Stomach smooth muscle (tissue), 2 donors: ENCODE data around the gene GAA.

Experiments used
- H3K27ac ChIP-seq: one replicate; pipeline ENCODE4 v1.7.0; 2013; ENCODE audit warnings: mild to moderate bottlenecking, low read length, inconsistent platforms
- H3K27me3 ChIP-seq, 2 donors: one replicate each; pipeline ENCODE4 v1.7.0; 2013; ENCODE audit warnings: low read length in 2 of 2; ENCODE audit not compliant: insufficient read depth in 2 of 2, control insufficient read depth in 1 of 2
- H3K36me3 ChIP-seq, 2 donors: one replicate each; pipeline ENCODE4 v1.7.0; 2013; ENCODE audit warnings: low read length in 2 of 2; ENCODE audit not compliant: control insufficient read depth in 2 of 2, insufficient read depth in 2 of 2
- H3K4me1 ChIP-seq: one replicate; pipeline ENCODE4 v1.7.0; 2013; ENCODE audit warnings: low read length; ENCODE audit not compliant: control insufficient read depth, insufficient read depth
- H3K4me3 ChIP-seq, 2 donors: one replicate each; pipeline ENCODE4 v1.7.0; 2013; ENCODE audit warnings: low read length in 2 of 2
- H3K9ac ChIP-seq, 2 donors: one replicate each; pipeline ENCODE4 v1.7.0; 2013; ENCODE audit warnings: low read length in 2 of 2, mild to moderate bottlenecking in 1 of 2
- H3K9me3 ChIP-seq, 2 donors: one replicate each; pipeline ENCODE4 v1.7.0; 2013; ENCODE audit warnings: low read length in 2 of 2; ENCODE audit not compliant: control insufficient read depth in 2 of 2
- donor health status: healthy.
- donor health status: Pancreatic carcinoma.

Gene GAA

GRCh38 chr17:80130992-80131391 is 29.6 kb downstream of the GAA start:
- Histone ChIP-seq H3K4me1 (no peaks in the 10 kb centered on the region), H3K36me3 (peaks cover 14 to 26% of the 10 kb centered on the region in 2 donors), H3K27me3 (peaks cover 2 to 3% of the 10 kb centered on the region in 2 donors), H3K9me3 (no peaks in the 10 kb centered on the region), H3K4me3 (no peak overlapping the region), H3K27ac (no peak overlapping the region), H3K9ac (no peak overlapping the region)

GRCh38 chr17:80132906-80133625 is 31.7 kb downstream of the GAA start:
- Histone ChIP-seq H3K27ac (no peak overlapping the region), H3K27me3 (no peaks in the 10 kb centered on the region), H3K36me3 (peaks cover 31 to 43% of the 10 kb centered on the region in 2 donors), H3K9me3 (no peaks in the 10 kb centered on the region), H3K4me1 (no peaks in the 10 kb centered on the region), H3K9ac (no peak overlapping the region), H3K4me3 (no peak overlapping the region)

DNA sequence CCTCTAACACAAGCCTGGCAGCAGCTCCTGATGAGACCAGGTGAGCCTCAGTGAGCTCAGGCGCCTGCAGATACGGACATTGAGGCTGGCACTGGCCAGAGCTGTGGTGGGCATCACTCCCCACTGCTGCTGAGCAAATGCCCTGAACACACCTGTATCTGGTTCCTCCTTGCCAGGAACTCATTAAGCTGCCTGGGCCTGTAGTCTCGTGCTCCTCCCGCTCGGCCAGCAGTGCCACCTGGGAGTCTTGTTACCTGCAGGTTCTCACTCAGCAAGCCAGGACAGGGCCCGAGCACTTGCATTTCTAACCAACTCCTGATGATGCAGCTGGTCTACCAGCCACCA is 32.2 kb downstream of the GAA start:
- no peaks in the 10 kb centered on the region for H3K27me3 ChIP-seq
- H3K27ac ChIP-seq: no peak overlapping the region
- no peak overlapping the region for H3K9ac ChIP-seq
- H3K9me3 ChIP-seq: no peaks in the 10 kb centered on the region
- peaks cover 36 to 49% of the 10 kb centered on the region in 2 donors for H3K36me3 ChIP-seq
- no peak overlapping the region for H3K4me3 ChIP-seq
- no peaks in the 10 kb centered on the region for H3K4me1 ChIP-seq

- H3K4me3 ChIP-seq: no peak overlapping the region
- H3K4me1 ChIP-seq: no peaks in the 10 kb centered on the region
- no peaks in the 10 kb centered on the region for H3K9me3 ChIP-seq
- no peak overlapping the region for H3K9ac ChIP-seq
- H3K27me3 ChIP-seq: no peaks in the 10 kb centered on the region
- H3K36me3 ChIP-seq: peaks cover 62 to 67% of the 10 kb centered on the region in 2 donors
- H3K27ac ChIP-seq: no peak overlapping the region
Observed at GRCh38 chr17:80137131-80137530, 35.8 kb downstream of the GAA start.

DNA sequence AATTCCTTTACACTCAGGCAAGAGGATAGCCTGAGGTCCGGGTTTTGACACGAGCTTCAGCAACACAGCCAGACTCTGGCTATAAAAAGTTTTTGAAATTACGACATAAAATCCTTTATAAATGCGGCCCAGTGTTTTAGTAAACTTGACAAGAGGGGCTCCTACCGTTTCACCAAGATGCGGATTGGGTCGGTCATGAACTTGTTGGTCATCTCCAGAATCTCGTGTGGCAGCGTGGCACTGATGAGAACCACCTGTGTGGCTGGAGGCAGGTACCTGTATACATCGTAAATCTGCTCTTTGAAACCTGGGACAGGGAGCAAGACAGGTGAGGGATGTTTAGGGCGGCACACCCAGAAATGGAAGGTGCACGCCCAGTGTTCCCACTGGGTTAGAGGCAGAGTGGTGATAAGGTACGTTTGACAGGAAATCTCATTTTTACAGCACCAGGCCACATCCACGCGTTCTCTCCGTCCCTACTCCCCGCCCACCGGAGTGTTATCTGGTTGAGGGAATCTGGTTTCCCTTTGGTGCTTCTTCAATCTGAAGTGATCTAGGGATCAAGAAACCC is 37.6 kb downstream of the GAA start:
- Histone ChIP-seq H3K27ac (no peak overlapping the region), H3K9me3 (no peaks in the 10 kb centered on the region), H3K36me3 (peaks cover 69 to 71% of the 10 kb centered on the region in 2 donors), H3K27me3 (no peaks in the 10 kb centered on the region), H3K4me1 (no peaks in the 10 kb centered on the region), H3K9ac (no peak overlapping the region), H3K4me3 (no peak overlapping the region)

- Histone ChIP-seq H3K36me3 (peaks cover 50 to 59% of the 10 kb centered on the region in 2 donors), H3K27ac (no peak overlapping the region), H3K4me1 (peaks cover 13% of the 10 kb centered on the region), H3K9me3 (no peaks in the 10 kb centered on the region), H3K4me3 (no peak overlapping the region), H3K9ac (no peak overlapping the region), H3K27me3 (no peaks in the 10 kb centered on the region)
Observed at GRCh38 chr17:80141463-80142165, 40.2 kb downstream of the GAA start.

DNA sequence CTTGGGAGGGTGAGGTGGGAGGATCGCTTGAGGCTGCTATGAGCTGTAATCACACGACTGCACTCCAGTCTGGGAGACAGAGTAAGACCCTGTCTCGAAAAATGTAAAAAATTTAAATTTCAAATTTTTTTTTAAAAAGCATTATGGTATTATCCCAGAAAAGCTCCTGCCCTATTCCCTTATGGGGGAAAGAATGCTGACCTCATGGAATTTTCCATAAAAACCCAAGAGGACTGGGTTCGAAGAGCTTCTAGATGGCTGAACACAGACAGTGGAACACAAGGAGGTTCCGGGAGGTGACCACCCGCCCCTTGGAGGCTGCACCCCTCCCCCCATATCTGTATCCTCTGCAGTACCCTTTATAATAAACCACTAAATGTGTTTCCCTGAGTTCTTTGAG is 41.5 kb downstream of the GAA start:
- peaks cover 18% of the 10 kb centered on the region for H3K4me1 ChIP-seq
- H3K36me3 ChIP-seq: peaks cover 39 to 47% of the 10 kb centered on the region in 2 donors
- H3K9me3 ChIP-seq: no peaks in the 10 kb centered on the region
- H3K27me3 ChIP-seq: no peaks in the 10 kb centered on the region
- no peak overlapping the region for H3K27ac ChIP-seq
- H3K9ac ChIP-seq: no peak overlapping the region
- H3K4me3 ChIP-seq: no peak overlapping the region

DNA sequence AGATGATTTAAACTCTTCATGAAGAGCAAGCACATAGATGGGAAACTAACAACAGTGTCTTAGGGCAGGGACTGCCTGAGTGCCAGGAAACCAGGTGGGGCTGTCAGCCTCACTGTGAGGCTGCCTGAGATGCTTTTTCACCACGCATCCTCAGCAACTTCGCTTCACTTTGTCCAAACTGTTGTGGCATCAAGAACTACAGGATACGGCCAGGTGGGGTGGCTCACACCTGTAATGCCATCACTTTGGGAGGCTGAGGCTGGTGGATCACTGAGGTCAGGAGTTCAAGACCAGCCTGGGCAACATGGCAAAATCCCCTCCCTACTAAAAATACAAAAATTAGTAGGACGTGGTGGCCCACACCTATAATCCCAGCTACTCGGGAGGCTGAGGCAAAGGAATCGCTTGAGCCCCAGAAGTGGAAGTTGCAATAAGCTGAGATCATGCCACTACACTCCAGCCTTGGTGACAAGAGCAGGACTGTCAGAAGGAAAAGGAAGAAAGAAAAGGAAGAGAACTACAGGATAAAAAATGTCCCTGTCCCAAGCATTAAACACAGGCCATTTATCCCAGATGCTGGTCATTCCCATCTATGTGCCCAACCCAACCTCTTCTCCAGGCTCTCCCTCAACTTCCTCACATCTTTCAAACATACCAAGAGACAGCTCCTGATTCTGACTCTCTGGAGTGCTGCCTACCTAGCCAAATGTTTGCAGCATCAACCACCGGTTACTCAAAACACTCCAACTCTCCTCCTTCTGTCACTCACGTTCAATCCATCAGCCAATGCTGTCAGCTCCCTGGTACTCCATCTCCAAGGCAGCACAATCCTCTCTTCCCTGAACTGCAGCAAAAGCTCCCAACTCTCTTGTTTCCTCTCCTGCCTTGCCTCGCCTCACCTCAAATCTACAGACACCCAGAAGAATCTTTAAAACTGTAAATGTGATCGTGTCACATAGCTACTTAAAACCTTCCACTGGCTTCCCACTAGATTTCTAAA is 44.0 kb downstream of the GAA start:
- Histone ChIP-seq H3K27me3 (no peaks in the 10 kb centered on the region), H3K9ac (peak overlapping the region; percentile 64 to 86), H3K9me3 (no peaks in the 10 kb centered on the region), H3K4me1 (peaks cover 22% of the 10 kb centered on the region), H3K4me3 (peak overlapping the region; percentile 92 to 93), H3K27ac (peak overlapping the region; percentile 85), H3K36me3 (peaks cover 18 to 26% of the 10 kb centered on the region in 2 donors)

- peak overlapping the region; percentile 85 for H3K27ac ChIP-seq
- H3K4me3 ChIP-seq: peak overlapping the region; percentile 92 to 93
- H3K4me1 ChIP-seq: peaks cover 22% of the 10 kb centered on the region
- H3K36me3 ChIP-seq: peaks cover 15 to 22% of the 10 kb centered on the region in 2 donors
- H3K27me3 ChIP-seq: no peaks in the 10 kb centered on the region
- H3K9ac ChIP-seq: peak overlapping the region; percentile 64 to 86
- no peaks in the 10 kb centered on the region for H3K9me3 ChIP-seq
Observed at GRCh38 chr17:80146121-80147034, 45.0 kb downstream of the GAA start.
